ENCODE measurements around the gene CLEC2L.

CLEC2L gene

GRCh38 chr7:139482662-139483466 is 40.6 kb upstream of the CLEC2L start:
- no peak for DNase-seq (ENCODE audit: low read depth, low spot score)

GRCh38 chr7:139487366-139488080 is 36.0 kb upstream of the CLEC2L start:
- ChIA-PET POLR2A (no interaction called here), CTCF (interaction anchor here (1.0 kb wide), 1 partner anchor 13 kb away, joined by 4 read pairs; no protein-coding TSS in a partner anchor)
- no peak overlapping the region for H3K4me3 ChIP-seq (ENCODE audit: low read depth, low read length)
- DNase-seq (ENCODE audit: low read depth, low spot score), result no peak
- TF ChIP-seq, protein P1, sequence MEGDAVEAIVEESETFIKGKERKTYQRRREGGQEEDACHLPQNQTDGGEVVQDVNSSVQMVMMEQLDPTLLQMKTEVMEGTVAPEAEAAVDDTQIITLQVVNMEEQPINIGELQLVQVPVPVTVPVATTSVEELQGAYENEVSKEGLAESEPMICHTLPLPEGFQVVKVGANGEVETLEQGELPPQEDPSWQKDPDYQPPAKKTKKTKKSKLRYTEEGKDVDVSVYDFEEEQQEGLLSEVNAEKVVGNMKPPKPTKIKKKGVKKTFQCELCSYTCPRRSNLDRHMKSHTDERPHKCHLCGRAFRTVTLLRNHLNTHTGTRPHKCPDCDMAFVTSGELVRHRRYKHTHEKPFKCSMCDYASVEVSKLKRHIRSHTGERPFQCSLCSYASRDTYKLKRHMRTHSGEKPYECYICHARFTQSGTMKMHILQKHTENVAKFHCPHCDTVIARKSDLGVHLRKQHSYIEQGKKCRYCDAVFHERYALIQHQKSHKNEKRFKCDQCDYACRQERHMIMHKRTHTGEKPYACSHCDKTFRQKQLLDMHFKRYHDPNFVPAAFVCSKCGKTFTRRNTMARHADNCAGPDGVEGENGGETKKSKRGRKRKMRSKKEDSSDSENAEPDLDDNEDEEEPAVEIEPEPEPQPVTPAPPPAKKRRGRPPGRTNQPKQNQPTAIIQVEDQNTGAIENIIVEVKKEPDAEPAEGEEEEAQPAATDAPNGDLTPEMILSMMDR (IDR thresholded peaks at IDR 0.05; ENCODE audit: insufficient read depth, low read length, missing control alignments), result no peak

More at GRCh38 chr7:139482662-139483466, 40.6 kb upstream of the CLEC2L start:
- ChIA-PET POLR2A (no interaction called here), CTCF (interaction anchor here (0.7 to 1.2 kb wide), 3 partner anchors 13 to 119 kb away, joined by 3 to 4 read pairs (median 3); no protein-coding TSS in a partner anchor)
- H3K4me3 ChIP-seq (ENCODE audit: low read depth, low read length), result 0 out of 2 replicates have a peak overlapping the region, but pooled peaks have one; percentile 3
- TF ChIP-seq, protein P1 (IDR thresholded peaks at IDR 0.05; ENCODE audit: insufficient read depth, low read length, missing control alignments), result no peak

GRCh38 chr7:139488810-139489209 is 34.7 kb upstream of the CLEC2L start:
- no peak overlapping the region for H3K4me3 ChIP-seq (ENCODE audit: low read depth, low read length)
- TF ChIP-seq, protein P1 (IDR thresholded peaks at IDR 0.05; ENCODE audit: insufficient read depth, low read length, missing control alignments), result no peak
- CTCF ChIA-PET, result interaction anchor here (1.0 to 4.5 kb wide), 3 partner anchors 12 to 130 kb away, joined by 3 to 30 read pairs (median 5); no protein-coding TSS in a partner anchor
- no peak for DNase-seq (ENCODE audit: low read depth, low spot score)
- POLR2A ChIA-PET, result interaction anchor here (0.6 kb wide), 1 partner anchor 248 kb away, joined by 3 read pairs; no protein-coding TSS in a partner anchor

- H3K4me3 ChIP-seq (ENCODE audit: low read depth, low read length), result no peak overlapping the region
- CTCF ChIA-PET, result interaction anchor here (4.5 kb wide), 1 partner anchor 11 kb away, joined by 30 read pairs; no protein-coding TSS in a partner anchor
- POLR2A ChIA-PET, result no interaction called here
- TF ChIP-seq, protein P1 (IDR thresholded peaks at IDR 0.05; ENCODE audit: insufficient read depth, low read length, missing control alignments), result no peak
- DNase-seq (ENCODE audit: low read depth, low spot score), result no peak
These were observed 33.4 kb upstream of the CLEC2L start for GRCh38 chr7:139490130-139490529.

DNA sequence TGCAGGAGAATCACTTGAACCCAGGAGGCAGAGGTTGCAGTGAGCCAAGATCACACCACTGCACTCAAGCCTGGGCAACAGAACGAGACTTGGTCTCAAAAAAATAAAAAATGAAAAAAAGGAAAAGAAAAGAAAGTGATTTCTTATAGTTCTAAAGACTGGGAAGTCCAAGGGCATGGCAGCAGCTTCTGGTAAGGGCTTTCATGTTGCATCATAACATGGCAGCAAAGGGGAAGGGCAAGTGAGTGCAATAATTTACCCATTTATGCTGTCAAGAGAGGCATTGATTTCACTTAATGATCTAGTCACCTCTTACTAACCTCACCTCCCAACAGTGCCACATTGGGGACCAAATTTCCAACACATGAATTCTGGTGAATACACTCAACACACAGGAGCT is 31.2 kb upstream of the CLEC2L start:
- H3K4me3 ChIP-seq (ENCODE audit: low read depth, low read length), result no peak overlapping the region
- ChIA-PET POLR2A (no interaction called here), CTCF (interaction anchor here (0.8 to 4.5 kb wide), 2 partner anchors 9 to 58 kb away, joined by 3 to 30 read pairs; no protein-coding TSS in a partner anchor)
- no peak for DNase-seq (ENCODE audit: low read depth, low spot score)
- TF ChIP-seq, protein P1 (IDR thresholded peaks at IDR 0.05; ENCODE audit: insufficient read depth, low read length, missing control alignments), result no peak
